Measurements from ENCODE around the gene CEP89.

The CEP89 gene

GRCh38 chr19:32901504-32902161 is 70.1 kb downstream of the CEP89 start:
- H3K4me3 ChIP-seq (ENCODE audit: low read depth, low read length), result no peak overlapping the region
- TF ChIP-seq CTCF (IDR thresholded peaks at IDR 0.05; ENCODE audit: low read depth, low read length), result no peak

- no peak overlapping the region for H3K4me3 ChIP-seq (ENCODE audit: low read depth, low read length)
- TF ChIP-seq CTCF (IDR thresholded peaks at IDR 0.05; ENCODE audit: low read depth, low read length), result no peak
These were observed 75.1 kb downstream of the CEP89 start for GRCh38 chr19:32896516-32897214.

GRCh38 chr19:32895384-32895783 is 76.4 kb downstream of the CEP89 start:
- H3K4me3 ChIP-seq (ENCODE audit: low read depth, low read length), result no peak overlapping the region
- TF ChIP-seq CTCF (IDR thresholded peaks at IDR 0.05; ENCODE audit: low read depth, low read length), result no peak

GRCh38 chr19:32891609-32892008 is 80.1 kb downstream of the CEP89 start:
- TF ChIP-seq CTCF (IDR thresholded peaks at IDR 0.05; ENCODE audit: low read depth, low read length), result no peak

GRCh38 chr19:32890841-32891240 is 80.9 kb downstream of the CEP89 start:
- H3K4me3 ChIP-seq (ENCODE audit: low read depth, low read length), result no peak overlapping the region
- TF ChIP-seq CTCF (IDR thresholded peaks at IDR 0.05; ENCODE audit: low read depth, low read length), result no peak

More at GRCh38 chr19:32891609-32892008, 80.1 kb downstream of the CEP89 start:
- H3K4me3 ChIP-seq (ENCODE audit: low read depth, low read length), result no peak overlapping the region

GRCh38 chr19:32890326-32890725 is 81.4 kb downstream of the CEP89 start:
- H3K4me3 ChIP-seq (ENCODE audit: low read depth, low read length), result no peak overlapping the region
- TF ChIP-seq CTCF (IDR thresholded peaks at IDR 0.05; ENCODE audit: low read depth, low read length), result no peak
